HL-60 (cell line): Measurements from ENCODE around the gene COX6A2.
"Not testable (repeated sequence)": the region's sequence is repeated elsewhere in the genome, so short reads cannot be mapped to it uniquely, and the experiment has no call there.

Experiments used
- DNase-seq, 2 experiments: peaks; one replicate each; pipeline ENCODE4 v3.0.0-alpha.2; 2010 to 2020; ENCODE audit warnings: low read depth in 1 of 2, low spot score in 1 of 2
- H3K27ac ChIP-seq: fragments of 250-450 bp; sonication (Bioruptor Pico); replicated peaks from 2 replicates; pipeline ENCODE4 v1.5.1; 2020; ENCODE audit warnings: mild to moderate bottlenecking, moderate library complexity
- H3K27me3 ChIP-seq: fragments of 250-450 bp; sonication (Bioruptor Pico); 2 replicates; pipeline ENCODE4 v1.5.1; 2021; ENCODE audit warnings: mild to moderate bottlenecking, moderate library complexity; ENCODE audit not compliant: insufficient read depth, poor library complexity, severe bottlenecking
- H3K4me3 ChIP-seq: replicated peaks from 2 replicates; pipeline ENCODE4 v1.5.1; 2011; ENCODE audit warnings: mild to moderate bottlenecking, control low read depth, low read length; ENCODE audit not compliant: insufficient read depth
- CTCF ChIP-seq: IDR thresholded peaks from one replicate; pipeline ENCODE4 v1.5.1; 2011; ENCODE audit warnings: low read length, control low read depth, inconsistent platforms; ENCODE audit not compliant: insufficient read depth
- GABPA ChIP-seq: IDR thresholded peaks from 2 replicates; pipeline ENCODE4 v1.6.1; 2012; ENCODE audit warnings: low read depth
- POLR2AphosphoS5 ChIP-seq: IDR thresholded peaks from 2 replicates; pipeline ENCODE4 v1.6.1; 2012; ENCODE audit warnings: low read depth
- SPI1 ChIP-seq: IDR thresholded peaks from 2 replicates; pipeline ENCODE4 v1.6.1; 2012; ENCODE audit warnings: low read depth, mild to moderate bottlenecking, borderline replicate concordance
- TF ChIP-seq, protein P1 (sequence below): IDR thresholded peaks from 2 replicates; pipeline ENCODE4 v1.6.1; 2012; ENCODE audit warnings: low read depth; ENCODE audit not compliant: insufficient replicate concordance

COX6A2 gene

GRCh38 chr16:31453255-31454204, 25.4 kb upstream of the COX6A2 start:
- Histone ChIP-seq H3K4me3 (no peak overlapping the region), H3K27me3 (no peaks in the 10 kb centered on the region), H3K27ac (no peak overlapping the region)
- no peak for DNase-seq
- TF ChIP-seq POLR2AphosphoS5 (0 out of 2 replicates have a peak, but pooled peaks have one; percentile 16), GABPA (no peak)

DNA sequence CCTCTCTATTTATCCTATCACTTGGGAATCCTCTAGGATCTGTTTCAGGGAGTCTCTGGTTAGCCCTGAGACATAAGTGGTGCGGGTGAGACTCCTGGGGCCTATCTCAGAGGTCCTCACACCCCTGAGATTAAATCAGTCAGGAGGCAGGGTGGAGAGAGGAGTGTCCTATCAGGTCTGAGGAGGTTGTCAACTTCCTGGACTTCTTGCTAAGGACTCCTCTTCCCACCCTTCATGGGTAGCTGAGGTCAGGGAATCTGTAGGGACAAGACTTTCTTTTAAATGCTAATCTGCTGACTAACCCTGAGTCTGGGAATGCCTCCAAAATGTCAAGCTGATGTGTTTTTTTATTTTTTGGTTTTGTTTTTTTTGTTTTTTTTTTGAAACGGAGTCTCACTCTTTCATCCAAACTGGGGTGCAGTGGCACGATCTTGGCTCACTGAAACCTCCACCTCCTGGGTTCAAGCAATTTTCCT, 24.5 kb upstream of the COX6A2 start:
- Histone ChIP-seq H3K27me3 (no peaks in the 10 kb centered on the region), H3K4me3 (no peak overlapping the region), H3K27ac (no peak overlapping the region)
- no peak for DNase-seq
- no peak for TF ChIP-seq POLR2AphosphoS5
- no peak for TF ChIP-seq CTCF
- no peak for TF ChIP-seq GABPA
- TF ChIP-seq, protein P1, sequence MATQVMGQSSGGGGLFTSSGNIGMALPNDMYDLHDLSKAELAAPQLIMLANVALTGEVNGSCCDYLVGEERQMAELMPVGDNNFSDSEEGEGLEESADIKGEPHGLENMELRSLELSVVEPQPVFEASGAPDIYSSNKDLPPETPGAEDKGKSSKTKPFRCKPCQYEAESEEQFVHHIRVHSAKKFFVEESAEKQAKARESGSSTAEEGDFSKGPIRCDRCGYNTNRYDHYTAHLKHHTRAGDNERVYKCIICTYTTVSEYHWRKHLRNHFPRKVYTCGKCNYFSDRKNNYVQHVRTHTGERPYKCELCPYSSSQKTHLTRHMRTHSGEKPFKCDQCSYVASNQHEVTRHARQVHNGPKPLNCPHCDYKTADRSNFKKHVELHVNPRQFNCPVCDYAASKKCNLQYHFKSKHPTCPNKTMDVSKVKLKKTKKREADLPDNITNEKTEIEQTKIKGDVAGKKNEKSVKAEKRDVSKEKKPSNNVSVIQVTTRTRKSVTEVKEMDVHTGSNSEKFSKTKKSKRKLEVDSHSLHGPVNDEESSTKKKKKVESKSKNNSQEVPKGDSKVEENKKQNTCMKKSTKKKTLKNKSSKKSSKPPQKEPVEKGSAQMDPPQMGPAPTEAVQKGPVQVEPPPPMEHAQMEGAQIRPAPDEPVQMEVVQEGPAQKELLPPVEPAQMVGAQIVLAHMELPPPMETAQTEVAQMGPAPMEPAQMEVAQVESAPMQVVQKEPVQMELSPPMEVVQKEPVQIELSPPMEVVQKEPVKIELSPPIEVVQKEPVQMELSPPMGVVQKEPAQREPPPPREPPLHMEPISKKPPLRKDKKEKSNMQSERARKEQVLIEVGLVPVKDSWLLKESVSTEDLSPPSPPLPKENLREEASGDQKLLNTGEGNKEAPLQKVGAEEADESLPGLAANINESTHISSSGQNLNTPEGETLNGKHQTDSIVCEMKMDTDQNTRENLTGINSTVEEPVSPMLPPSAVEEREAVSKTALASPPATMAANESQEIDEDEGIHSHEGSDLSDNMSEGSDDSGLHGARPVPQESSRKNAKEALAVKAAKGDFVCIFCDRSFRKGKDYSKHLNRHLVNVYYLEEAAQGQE = no peak
- no peak for TF ChIP-seq SPI1

GRCh38 chr16:31451681-31452351, 23.7 kb upstream of the COX6A2 start:
- H3K27me3 ChIP-seq = no peaks in the 10 kb centered on the region
- TF ChIP-seq CTCF (peak; percentile 15), POLR2AphosphoS5 (peak; percentile 43; the same call in 1 of the 2 replicates)
- TF ChIP-seq, protein P1 = no peak
- DNase-seq = peak; percentile 58 to 61
- no peak overlapping the region for H3K27ac ChIP-seq
- no peak overlapping the region for H3K4me3 ChIP-seq

DNA sequence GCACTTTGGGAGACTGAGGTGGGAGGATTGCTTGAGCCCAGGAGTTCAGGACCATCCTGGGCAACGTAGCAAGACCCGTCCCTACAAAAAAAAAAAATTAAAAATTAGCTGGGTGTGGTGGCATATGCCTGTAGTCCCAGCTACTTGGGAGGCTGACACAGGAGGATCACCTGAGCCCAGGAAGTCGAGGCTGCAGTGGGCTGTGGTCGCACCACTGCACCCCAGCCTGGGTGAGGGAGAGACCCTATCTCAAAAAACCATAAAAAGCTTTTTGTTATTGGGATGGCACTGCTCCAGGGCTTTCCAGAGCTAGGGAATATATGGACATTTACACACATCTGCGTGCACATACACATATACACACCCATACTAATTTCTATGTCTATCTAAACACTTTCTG, 23.0 kb upstream of the COX6A2 start:
- H3K4me3 ChIP-seq = no peak overlapping the region
- no peak for DNase-seq
- no peaks in the 10 kb centered on the region for H3K27me3 ChIP-seq
- no peak for TF ChIP-seq SPI1
- TF ChIP-seq, protein P1 = no peak
- TF ChIP-seq GABPA = no peak
- no peak for TF ChIP-seq CTCF
- TF ChIP-seq POLR2AphosphoS5 = no peak
- H3K27ac ChIP-seq = no peak overlapping the region

GRCh38 chr16:31445931-31446330, 17.8 kb upstream of the COX6A2 start:
- not testable (repeated sequence) for H3K27ac ChIP-seq, DNase-seq, H3K27me3 ChIP-seq, H3K4me3 ChIP-seq
